Measurements from ENCODE around the gene FGFR3.

GRCh38 chr4:1819284-1819683 lies 26.2 kb downstream of the FGFR3 start:
- TF ChIP-seq CTCF (IDR thresholded peaks at IDR 0.05) (no peak), TCF7L2 (IDR thresholded peaks at IDR 0.05; ENCODE audit: low read depth, low read length) (no peak)
